Smooth muscle cell (in vitro differentiated cells): ENCODE measurements around the gene UVRAG. TPM values are rescaled to one million over a fixed set of nuclear protein-coding genes. Genes with fewer than 3 reads are reported as not detected.

Source experiments
- DNase-seq: peaks from one replicate; lab custom pipeline; 2025; ENCODE audit not compliant: unreplicated experiment; lab: John Stamatoyannopoulos, UW
- H2AFZ ChIP-seq: fragments of 200-600 bp; sonication (generic); 2 replicates; pipeline ENCODE4 v1.6.0; 2016; ENCODE audit warnings: antibody characterized with exemption, low read depth, mild to moderate bottlenecking
- H3F3A ChIP-seq: fragments of 200-600 bp; sonication (generic); 2 replicates; pipeline ENCODE4 v1.6.0; 2017; ENCODE audit warnings: antibody characterized with exemption, low read depth
- H3K27ac ChIP-seq: fragments of 200-600 bp; sonication (generic); 2 replicates; pipeline ENCODE4 v1.5.1; 2016; ENCODE audit warnings: low read depth, mild to moderate bottlenecking
- H3K27me3 ChIP-seq: fragments of 200-600 bp; sonication (generic); 2 replicates; pipeline ENCODE4 v1.6.1; 2016; ENCODE audit warnings: low read depth, mild to moderate bottlenecking
- H3K36me3 ChIP-seq: fragments of 200-600 bp; sonication (generic); 2 replicates; pipeline ENCODE4 v1.5.1; 2016; ENCODE audit warnings: low read depth
- H3K4me1 ChIP-seq: fragments of 200-600 bp; sonication (generic); 2 replicates; pipeline ENCODE4 v1.5.1; 2016; ENCODE audit warnings: low read depth
- H3K4me2 ChIP-seq: fragments of 200-600 bp; sonication (generic); 2 replicates; pipeline ENCODE4 v1.6.0; 2016; ENCODE audit warnings: mild to moderate bottlenecking
- H3K4me3 ChIP-seq: fragments of 200-600 bp; sonication (generic); 2 replicates; pipeline ENCODE4 v1.5.1; 2016; ENCODE audit warnings: mild to moderate bottlenecking
- H3K79me2 ChIP-seq: fragments of 200-600 bp; sonication (generic); 2 replicates; pipeline ENCODE4 v1.6.0; 2016; ENCODE audit warnings: low read depth, mild to moderate bottlenecking
- H3K9ac ChIP-seq: fragments of 200-600 bp; sonication (generic); 2 replicates; pipeline ENCODE4 v1.6.0; 2016; ENCODE audit warnings: low read depth
- H3K9me3 ChIP-seq: fragments of 200-600 bp; sonication (generic); replicated peaks from 2 replicates; pipeline ENCODE4 v1.5.1; 2016; ENCODE audit warnings: low read depth
- H4K20me1 ChIP-seq: fragments of 200-600 bp; sonication (generic); 2 replicates; pipeline ENCODE4 v1.6.0; 2016; ENCODE audit warnings: low read depth
- CTCF ChIP-seq: fragments of 200-600 bp; sonication (generic); IDR thresholded peaks from 2 replicates; pipeline ENCODE4 v1.5.1; 2017; ENCODE audit warnings: borderline replicate concordance, mild to moderate bottlenecking, antibody characterized with exemption; ENCODE audit not compliant: insufficient read depth, poor library complexity, severe bottlenecking
- WGBS: methylation state at CpG from one replicate; pipeline ENCODE4 v1.1.7; 2016; ENCODE audit warnings: low lambda C conversion rate; 5-methylcytosine and 5-hydroxymethylcytosine counted together
- polyA plus RNA-seq: library from polyadenylated mRNA; unstranded; fragments of >200 nt; fragmentation: Nextera tagmentation; extraction: Ambion mirVana; gene quantifications from 2 replicates; pipeline ENCODE4 v1.2.1, GENCODE V29; 2016
- total RNA-seq: library from RNA; depleted of rRNA; stranded (reverse); fragments of >200 nt; gene quantifications from 2 replicates; pipeline ENCODE4 v1.2.3, GENCODE V29; 2014

The UVRAG gene
- total and polyA plus RNA-seq, 2 experiments from 2014 or later = 12.9 to 20.2 TPM

GRCh38 chr11:75782540-75783263, 32.3 kb upstream of the UVRAG start:
- Histone ChIP-seq H3K4me2 (no peak overlapping the region), H4K20me1 (no peaks in the 10 kb centered on the region), H3K36me3 (no peaks in the 10 kb centered on the region), H3K9ac (no peak overlapping the region), H3K4me3 (no peak overlapping the region), H3F3A (no peaks in the 10 kb centered on the region), H3K9me3 (no peaks in the 10 kb centered on the region), H2AFZ (no peak overlapping the region), H3K79me2 (no peaks in the 10 kb centered on the region), H3K27me3 (no peaks in the 10 kb centered on the region), H3K4me1 (no peaks in the 10 kb centered on the region), H3K27ac (no peak overlapping the region)
- WGBS = 95% methylated on average over 4 of the region's 4 CpGs
- TF ChIP-seq CTCF = no peak
- DNase-seq = no peak

GRCh38 chr11:75783416-75784084, 31.5 kb upstream of the UVRAG start:
- DNase-seq = no peak
- no peak overlapping the region for H3K4me2 ChIP-seq
- no peak overlapping the region for H3K4me3 ChIP-seq
- H3K9ac ChIP-seq = no peak overlapping the region
- no peaks in the 10 kb centered on the region for H4K20me1 ChIP-seq
- H2AFZ ChIP-seq = no peak overlapping the region
- no peaks in the 10 kb centered on the region for H3K79me2 ChIP-seq
- H3F3A ChIP-seq = no peaks in the 10 kb centered on the region
- no peaks in the 10 kb centered on the region for H3K9me3 ChIP-seq
- 97% methylated on average over 4 of the region's 4 CpGs for WGBS
- H3K4me1 ChIP-seq = no peaks in the 10 kb centered on the region
- no peak overlapping the region for H3K27ac ChIP-seq
- TF ChIP-seq CTCF = no peak
- no peaks in the 10 kb centered on the region for H3K27me3 ChIP-seq
- no peaks in the 10 kb centered on the region for H3K36me3 ChIP-seq

GRCh38 chr11:75784085-75784478, 30.9 kb upstream of the UVRAG start:
- no peaks in the 10 kb centered on the region for H4K20me1 ChIP-seq
- H2AFZ ChIP-seq = no peak overlapping the region
- no peak for TF ChIP-seq CTCF
- H3K4me3 ChIP-seq = no peak overlapping the region
- no peaks in the 10 kb centered on the region for H3K4me1 ChIP-seq
- no peak overlapping the region for H3K27ac ChIP-seq
- DNase-seq = no peak
- no peak overlapping the region for H3K9ac ChIP-seq
- no peaks in the 10 kb centered on the region for H3K27me3 ChIP-seq
- H3F3A ChIP-seq = no peaks in the 10 kb centered on the region
- H3K36me3 ChIP-seq = no peaks in the 10 kb centered on the region
- H3K4me2 ChIP-seq = no peak overlapping the region
- WGBS = 95% methylated on average over 2 of the region's 2 CpGs
- H3K9me3 ChIP-seq = no peaks in the 10 kb centered on the region
- no peaks in the 10 kb centered on the region for H3K79me2 ChIP-seq
